Hematopoietic multipotent progenitor cell treated with erythropoietin and hydrocortisone succinate and interleukin-3 and kit ligand, for 17 days (in vitro differentiated cells): ENCODE data around the gene ATRIP.

Source experiments
- DNase-seq: peaks from one replicate; pipeline ENCODE4 v3.0.0-alpha.2; 2015; ENCODE audit warnings: low spot score

Gene ATRIP

GRCh38 chr3:48423883-48424695 is 22.4 kb upstream of the ATRIP start:
- no peak for DNase-seq

DNA sequence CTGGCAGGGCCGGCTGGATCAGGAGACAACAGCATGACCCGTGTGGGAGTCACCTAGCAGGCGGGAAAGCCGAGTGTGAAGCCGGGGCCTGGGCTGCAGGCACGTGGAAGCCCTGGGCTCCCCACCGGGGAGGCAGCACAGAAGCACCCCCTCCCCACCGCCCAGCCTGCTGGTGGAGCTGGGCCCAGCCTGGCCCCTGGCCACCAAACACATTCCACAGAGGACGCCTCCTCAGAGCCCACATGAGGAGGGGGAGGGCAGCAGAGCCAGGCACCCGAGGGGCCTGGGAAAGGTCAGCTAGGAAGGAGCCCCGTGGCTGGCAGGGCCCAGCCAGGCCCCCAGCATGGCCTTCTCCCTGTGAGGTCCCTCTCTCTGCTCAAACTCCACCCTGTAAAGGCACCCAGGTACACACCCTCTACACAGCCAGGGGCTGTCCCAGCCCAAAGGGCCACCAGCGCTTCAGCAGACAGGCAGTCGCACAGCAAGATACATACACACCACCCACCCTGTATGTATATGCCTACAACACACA is 21.2 kb upstream of the ATRIP start:
- DNase-seq, result no peak

DNA sequence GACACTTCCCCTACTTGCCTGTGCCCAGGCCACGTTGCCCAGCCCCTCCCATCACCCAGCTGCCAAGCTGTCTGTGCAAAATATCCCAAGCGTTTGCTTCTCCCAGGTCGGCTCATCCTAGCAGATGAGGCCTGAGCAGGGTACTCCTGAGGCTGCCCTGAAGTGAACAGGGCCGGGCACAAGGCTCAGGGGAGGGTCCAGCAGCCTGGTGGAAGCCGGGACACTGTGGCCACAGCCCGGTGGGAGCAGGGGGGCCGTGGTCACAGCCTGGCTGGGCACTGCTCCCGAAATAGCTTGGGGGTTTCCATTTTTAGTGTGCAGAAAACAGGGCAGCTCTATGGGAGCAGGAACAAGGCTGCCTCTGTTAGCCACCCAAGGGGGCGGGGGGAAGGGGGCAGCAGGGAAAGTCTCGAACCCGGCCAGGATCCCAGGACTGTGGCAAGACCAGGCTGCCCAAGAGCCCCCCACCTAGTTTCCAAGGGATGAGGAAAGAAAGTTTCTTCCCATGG is 20.1 kb upstream of the ATRIP start:
- DNase-seq, result no peak

GRCh38 chr3:48426944-48427629 is 19.4 kb upstream of the ATRIP start:
- no peak for DNase-seq

GRCh38 chr3:48427630-48427962 is 18.9 kb upstream of the ATRIP start:
- DNase-seq, result no peak

DNA sequence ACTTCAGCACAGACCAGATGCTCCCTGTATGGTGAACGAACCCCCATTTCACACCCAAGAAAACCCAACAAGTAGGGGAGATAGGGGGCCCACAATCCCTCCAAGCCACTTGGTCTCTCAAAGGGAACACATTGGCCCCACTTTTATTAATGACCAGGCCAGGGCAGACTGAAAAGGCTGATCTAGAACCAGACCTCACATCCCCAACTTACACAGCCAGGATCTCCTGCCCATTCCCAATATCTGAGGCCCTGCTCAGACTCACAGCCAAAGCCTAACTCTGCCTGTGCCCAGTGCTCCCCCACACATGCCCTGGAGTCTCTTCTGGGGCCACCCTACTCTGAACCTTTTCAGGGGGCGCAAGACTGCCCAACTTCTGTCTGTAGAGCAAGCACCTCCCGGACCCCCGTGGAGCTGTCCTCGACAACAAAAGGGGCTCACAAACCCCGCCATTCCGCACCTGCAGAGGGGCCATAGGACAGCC is 18.4 kb upstream of the ATRIP start:
- DNase-seq, result no peak

- no peak for DNase-seq
These were observed 17.8 kb upstream of the ATRIP start for GRCh38 chr3:48428572-48429316.

GRCh38 chr3:48429317-48429959 is 17.1 kb upstream of the ATRIP start:
- DNase-seq, result no peak

- no peak for DNase-seq
These were observed 16.4 kb upstream of the ATRIP start, which contains the start of gene PLXNB1 for GRCh38 chr3:48429960-48430707. PLXNB1 (minus strand) TSS chr3:48430086; CDS start chr3:48424611, 5,475 bp downstream.

DNA sequence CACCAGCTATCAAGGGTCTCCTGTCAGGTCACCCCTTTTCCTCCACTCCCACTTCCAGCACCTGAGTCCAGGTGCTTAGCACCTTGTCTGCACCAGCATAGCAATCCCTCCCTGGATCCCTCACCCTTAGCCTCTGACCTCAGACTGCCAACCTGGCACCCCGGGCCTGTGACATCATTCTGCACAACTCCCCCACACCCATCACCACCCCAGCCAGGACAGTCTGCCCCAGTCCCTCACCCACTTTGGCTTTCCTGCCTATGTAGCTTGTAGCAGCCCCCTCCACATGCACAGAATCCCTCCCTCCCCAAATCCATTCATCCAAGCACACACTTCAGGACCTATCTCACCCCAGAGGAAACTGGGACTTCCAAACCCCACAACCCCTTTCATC is 15.8 kb upstream of the ATRIP start:
- DNase-seq, result no peak

DNA sequence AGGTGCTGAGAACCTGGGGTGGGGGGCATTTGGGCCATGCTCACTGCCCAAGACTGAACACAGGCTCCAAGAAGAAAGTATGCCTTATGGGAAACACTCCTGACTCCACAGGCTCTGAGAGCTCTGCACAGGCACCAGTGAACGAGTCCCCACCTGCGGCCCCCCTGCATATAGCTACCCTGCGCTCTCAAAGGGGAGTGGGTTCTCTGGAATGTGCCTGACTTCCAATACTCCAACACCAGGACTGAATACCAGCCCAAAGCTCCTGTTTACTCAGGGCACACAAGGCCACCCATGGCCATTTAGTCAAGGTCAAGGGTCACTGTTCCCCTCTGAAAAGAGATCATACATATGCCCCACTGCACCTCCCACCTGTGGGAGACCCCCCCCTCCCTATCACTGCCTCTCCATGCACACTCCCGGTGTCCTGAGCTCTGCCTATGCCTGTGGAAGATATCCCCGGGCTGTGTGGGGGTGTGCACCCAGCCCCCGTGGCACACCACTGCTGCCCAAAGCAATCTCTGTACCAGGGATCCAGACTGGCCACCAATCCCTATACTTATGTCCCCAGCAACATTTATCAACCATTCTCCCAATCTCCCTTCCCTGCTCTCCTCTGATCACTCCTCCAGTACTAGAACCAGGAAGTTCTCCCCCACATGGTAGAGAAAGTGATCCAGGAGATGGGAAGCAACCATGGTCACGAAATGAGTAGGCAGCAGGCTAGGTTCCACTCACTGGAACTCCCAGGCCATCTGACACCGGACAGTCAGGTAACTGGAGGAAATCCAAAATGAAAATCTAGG is 15.1 kb upstream of the ATRIP start:
- no peak for DNase-seq

DNA sequence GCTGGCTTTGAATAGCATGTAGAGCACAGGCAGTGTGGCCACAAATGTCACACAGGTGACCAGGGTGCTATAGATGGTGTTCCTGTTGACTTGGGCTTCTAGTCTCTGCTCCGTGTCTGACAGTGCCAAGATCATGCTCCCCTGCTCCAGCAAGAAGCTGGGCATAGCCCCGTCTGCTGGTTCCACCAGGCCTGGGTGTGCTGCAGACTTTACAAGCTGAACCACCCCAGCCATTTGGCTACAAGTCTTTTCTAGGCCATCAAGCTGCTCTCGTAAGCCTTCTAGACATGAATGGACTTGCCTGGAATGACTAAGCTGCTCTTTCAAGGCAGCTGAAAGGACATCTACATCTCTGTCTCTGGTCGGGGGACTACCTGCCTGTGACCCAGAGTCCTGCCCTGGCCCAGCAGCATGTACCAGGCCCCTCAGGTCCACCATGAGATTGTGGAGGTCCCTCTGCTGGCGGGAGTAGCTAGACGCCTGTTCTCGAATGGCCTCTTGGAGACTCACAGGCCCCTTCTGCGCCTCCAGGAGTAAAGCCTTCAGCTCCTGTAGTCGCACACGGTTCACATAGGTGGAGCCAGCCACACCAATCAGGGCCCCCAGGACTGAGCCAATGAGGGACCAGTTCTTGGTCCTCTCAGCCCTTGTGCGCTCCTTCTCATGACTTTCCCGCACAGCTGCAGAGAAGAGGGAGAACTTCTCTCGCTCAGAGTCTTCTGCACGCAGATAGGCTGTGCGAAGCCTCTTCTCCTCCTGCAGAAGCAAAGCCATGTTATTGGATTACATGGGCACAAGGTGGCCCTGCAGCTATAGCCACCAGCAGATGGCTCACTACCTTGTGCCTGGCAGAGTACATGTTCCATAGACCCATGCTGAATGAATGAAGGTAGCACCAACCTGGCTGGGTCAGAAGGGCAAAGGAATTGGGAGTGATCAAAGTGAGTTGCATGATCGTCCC is 13.8 kb upstream of the ATRIP start:
- no peak for DNase-seq

- DNase-seq, result no peak
These were observed 12.9 kb upstream of the ATRIP start for GRCh38 chr3:48433472-48434118.

DNA sequence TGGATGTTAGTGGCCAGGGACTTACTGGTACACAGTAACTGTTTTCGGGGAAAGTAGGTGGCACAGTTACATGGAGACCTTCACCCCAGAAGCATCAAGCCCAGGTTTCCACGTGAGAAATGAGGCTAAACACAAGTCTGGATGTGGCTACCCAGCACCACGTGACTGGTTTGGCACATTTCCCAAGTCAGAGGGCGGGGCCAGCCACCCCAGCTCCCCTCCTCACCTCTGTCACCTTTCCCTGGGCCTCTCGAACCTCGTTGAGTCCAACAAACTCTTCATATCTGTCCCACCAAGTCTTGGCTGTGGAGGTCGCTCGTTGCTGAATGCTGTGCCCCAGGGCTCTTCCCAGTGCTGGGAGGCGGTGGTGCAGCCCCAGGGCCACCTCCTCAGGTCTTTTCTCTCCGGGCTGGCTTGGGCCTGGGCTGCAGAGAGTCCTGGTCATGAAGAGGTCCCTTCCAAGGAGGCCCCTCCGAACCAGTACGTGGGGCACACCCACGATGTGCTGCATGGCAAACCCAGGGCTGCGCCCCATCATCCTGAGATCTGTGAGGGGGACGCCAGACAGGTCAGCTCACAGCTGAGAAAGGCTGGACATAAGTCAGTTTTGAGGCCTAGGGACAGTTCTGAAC is 11.8 kb upstream of the ATRIP start:
- peak; percentile 41 for DNase-seq

- DNase-seq, result no peak
These were observed 11.3 kb upstream of the ATRIP start for GRCh38 chr3:48435223-48435595.

DNA sequence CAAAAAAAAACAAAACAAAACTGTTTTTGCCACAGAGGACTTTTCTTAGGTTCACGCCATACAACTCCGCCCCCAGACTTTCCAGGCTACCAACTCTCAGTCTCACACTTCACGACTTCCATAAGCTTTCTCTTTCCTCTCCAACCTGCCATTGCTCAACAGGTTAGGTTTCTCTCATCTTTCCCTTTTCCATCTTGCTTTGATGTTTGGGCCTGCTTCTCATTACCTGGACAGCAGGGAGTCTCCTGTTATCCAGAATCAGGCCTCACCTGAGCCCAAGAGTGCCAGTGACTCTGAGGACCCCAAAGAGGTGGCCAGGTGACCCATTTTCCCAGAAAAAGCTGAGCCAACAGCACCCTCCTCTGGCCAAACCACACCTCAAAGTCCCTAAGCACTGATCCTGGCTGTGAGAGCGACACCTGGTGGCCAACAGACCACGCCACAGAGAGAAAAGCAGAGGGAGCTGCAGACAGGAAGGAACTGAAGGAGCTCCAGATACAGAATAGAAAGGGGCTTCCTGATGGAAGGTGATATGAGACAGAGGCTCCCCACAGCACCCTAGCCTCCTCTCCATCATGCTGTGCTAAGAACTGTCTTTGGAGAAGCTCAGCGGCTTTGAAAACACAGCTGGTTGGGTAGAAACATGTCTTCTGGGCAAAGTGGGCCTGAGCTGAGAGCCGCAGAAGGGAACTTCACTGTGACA is 10.6 kb upstream of the ATRIP start:
- DNase-seq, result peak; percentile 93

DNA sequence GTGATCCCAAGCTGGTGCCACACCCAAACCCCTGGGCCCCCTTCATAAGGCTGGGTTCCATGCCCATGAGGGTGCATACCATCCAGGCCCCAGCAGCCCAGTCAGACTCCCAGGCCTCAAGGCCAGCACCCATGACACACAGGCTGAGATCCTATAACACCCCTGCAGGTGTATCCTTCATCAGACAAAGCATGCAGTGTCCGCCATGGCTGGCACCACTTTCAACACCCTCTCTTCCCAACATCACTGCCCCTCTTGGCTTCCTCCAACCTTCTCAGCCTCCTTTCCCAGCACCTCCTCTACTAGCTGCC is 10.1 kb upstream of the ATRIP start:
- DNase-seq, result no peak

- no peak for DNase-seq
These were observed 9.7 kb upstream of the ATRIP start for GRCh38 chr3:48436855-48437254.
